ENCODE data around the gene MERTK. TPM values are rescaled to one million over a fixed set of nuclear protein-coding genes. Genes with fewer than 3 reads are reported as not detected.

Gene MERTK
- total and polyA plus RNA-seq, 2 of the 13 experiments (the other 11 are each of a cell fraction or from before 2014, with no cell fraction given): 37.3 to 44.7 TPM

GRCh38 chr2:111978452-111979170 is 80.2 kb downstream of the MERTK start:
- Histone ChIP-seq H3K4me3 (replicated peaks in 1 of 3; ENCODE audit: insufficient read depth in 1 of 3, low read depth in 2 of 3, low read length in 3 of 3) (no peak overlapping the region), H4K20me1 (ENCODE audit: insufficient read depth, low read length) (no peaks in the 10 kb centered on the region), H3K27ac (ENCODE audit: extremely low read length, insufficient read depth, low read length) (no peak overlapping the region), H3K27me3 (ENCODE audit: control insufficient read depth in 1 of 2, insufficient read depth in 2 of 2, low read length in 2 of 2) (no peaks in the 10 kb centered on the region), H3K36me3 (replicated peaks in 1 of 2; ENCODE audit: control insufficient read depth in 1 of 2, insufficient read depth in 2 of 2, low read length in 2 of 2) (peaks cover 25 to 50% of the 10 kb centered on the region in 2 experiments), H3K4me2 (ENCODE audit: low read depth, low read length) (no peak overlapping the region), H3K9me3 (ENCODE audit: low read length) (no peaks in the 10 kb centered on the region), H2AFZ (ENCODE audit: low read length) (no peak overlapping the region), H3K9ac (ENCODE audit: insufficient read depth, low read depth, low read length) (no peak overlapping the region), H3K4me1 (ENCODE audit: insufficient read depth, low read length) (peaks cover 23% of the 10 kb centered on the region), H3K79me2 (ENCODE audit: insufficient read depth, low read length) (no peaks in the 10 kb centered on the region)
- ChIA-PET CTCF (ENCODE audit: low intra/inter-chr PET ratio, low total read pairs) (no interaction called here), POLR2A (interaction anchor here (2.2 kb wide), 1 partner anchor 8 kb away, joined by 6 read pairs; no protein-coding TSS in a partner anchor)
- BruUV-seq (replicated peaks): no TSS peak
- in situ Hi-C loops (cut with HindIII; ENCODE audit: extremely low pct_ligation_motif_present, low pct_unique_long_range_greater_than_20kb): no loop called here
- no peak for FAIRE-seq
- no peak for ATAC-seq
- TF ChIP-seq HNF1B (CRISPR knock-in tag; IDR thresholded peaks at IDR 0.05): no peak
- no peak for TF ChIP-seq ZFP36L1 (CRISPR knock-in tag; IDR thresholded peaks at IDR 0.05)
- peak; percentile 31 for TF ChIP-seq RBM22 (optimal IDR thresholded peaks at IDR 0.05; ENCODE audit: low read length)
- 91% methylated on average over 7 of the region's 7 CpGs for WGBS (ENCODE audit: low lambda C conversion rate)
- DNase-seq (ENCODE audit: low spot score): no peak
- intact Hi-C loops (cut with micrococcal nuclease; ENCODE audit: unreplicated experiment): no loop called here

- H3K4me1 ChIP-seq (ENCODE audit: insufficient read depth, low read length): peaks cover 24% of the 10 kb centered on the region
- peaks cover 27 to 50% of the 10 kb centered on the region in 2 experiments for H3K36me3 ChIP-seq (replicated peaks in 1 of 2; ENCODE audit: control insufficient read depth in 1 of 2, insufficient read depth in 2 of 2, low read length in 2 of 2)
- no peaks in the 10 kb centered on the region for H3K27me3 ChIP-seq (ENCODE audit: control insufficient read depth in 1 of 2, insufficient read depth in 2 of 2, low read length in 2 of 2)
- no peak overlapping the region for H2AFZ ChIP-seq (ENCODE audit: low read length)
- no peak overlapping the region for H3K4me2 ChIP-seq (ENCODE audit: low read depth, low read length)
- POLR2A ChIA-PET: no interaction called here
- CTCF ChIA-PET (ENCODE audit: low intra/inter-chr PET ratio, low total read pairs): no interaction called here
- H3K9me3 ChIP-seq (ENCODE audit: low read length): no peaks in the 10 kb centered on the region
- H3K27ac ChIP-seq (ENCODE audit: extremely low read length, insufficient read depth, low read length): no peak overlapping the region
- intact Hi-C loops (cut with micrococcal nuclease; ENCODE audit: unreplicated experiment) (loop anchor here (2.0 kb wide), 1 partner anchor 63 kb away; no protein-coding TSS in a partner anchor), in situ Hi-C loops (cut with HindIII; ENCODE audit: extremely low pct_ligation_motif_present, low pct_unique_long_range_greater_than_20kb) (no loop called here)
- FAIRE-seq: no peak
- no peak overlapping the region for H3K4me3 ChIP-seq (replicated peaks in 1 of 3; ENCODE audit: insufficient read depth in 1 of 3, low read depth in 2 of 3, low read length in 3 of 3)
- WGBS (ENCODE audit: low lambda C conversion rate): 98% methylated on average over 2 of the region's 2 CpGs
- H4K20me1 ChIP-seq (ENCODE audit: insufficient read depth, low read length): no peaks in the 10 kb centered on the region
- H3K79me2 ChIP-seq (ENCODE audit: insufficient read depth, low read length): no peaks in the 10 kb centered on the region
- no peak for DNase-seq (ENCODE audit: low spot score)
- BruUV-seq (replicated peaks): no TSS peak
- no peak for ATAC-seq
- TF ChIP-seq PITX1 (CRISPR knock-in tag; IDR thresholded peaks at IDR 0.05) (no peak), ZSCAN5A (CRISPR knock-in tag; IDR thresholded peaks at IDR 0.05; ENCODE audit: borderline replicate concordance) (no peak), ZNF496 (CRISPR knock-in tag; IDR thresholded peaks at IDR 0.05; ENCODE audit: insufficient replicate concordance) (no peak), RBM22 (optimal IDR thresholded peaks at IDR 0.05; ENCODE audit: low read length) (peak; percentile 64), KDM6A (CRISPR knock-in tag; IDR thresholded peaks at IDR 0.05; ENCODE audit: low read depth) (no peak)
- H3K9ac ChIP-seq (ENCODE audit: insufficient read depth, low read depth, low read length): no peak overlapping the region
Measured at GRCh38 chr2:111981666-111982065, 83.3 kb downstream of the MERTK start.
